GM13977 (cell line): Measurements from ENCODE around the gene MICU1.

Experiments
- DNase-seq: peaks from one replicate; pipeline ENCODE4 v3.0.0; 2012; ENCODE audit warnings: low spot score
- in situ Hi-C: fragments of 300-500 bp; cut with MboI; formaldehyde crosslinking; loops from one replicate; pipeline ENCODE4 v1.12.0; 2022; ENCODE audit warnings: low sequenced_read_pairs, low pct_unique_long_range_greater_than_20kb, mixed read lengths, inconsistent platforms; ENCODE audit not compliant: unreplicated experiment
- TF ChIP-seq, protein P1 (sequence below): IDR thresholded peaks from 2 replicates; pipeline ENCODE4 v1.5.1; 2012; ENCODE audit warnings: mild to moderate bottlenecking, control low read depth; ENCODE audit not compliant: insufficient read depth; ENCODE audit errors: extremely low read depth, missing control alignments

Gene MICU1

DNA sequence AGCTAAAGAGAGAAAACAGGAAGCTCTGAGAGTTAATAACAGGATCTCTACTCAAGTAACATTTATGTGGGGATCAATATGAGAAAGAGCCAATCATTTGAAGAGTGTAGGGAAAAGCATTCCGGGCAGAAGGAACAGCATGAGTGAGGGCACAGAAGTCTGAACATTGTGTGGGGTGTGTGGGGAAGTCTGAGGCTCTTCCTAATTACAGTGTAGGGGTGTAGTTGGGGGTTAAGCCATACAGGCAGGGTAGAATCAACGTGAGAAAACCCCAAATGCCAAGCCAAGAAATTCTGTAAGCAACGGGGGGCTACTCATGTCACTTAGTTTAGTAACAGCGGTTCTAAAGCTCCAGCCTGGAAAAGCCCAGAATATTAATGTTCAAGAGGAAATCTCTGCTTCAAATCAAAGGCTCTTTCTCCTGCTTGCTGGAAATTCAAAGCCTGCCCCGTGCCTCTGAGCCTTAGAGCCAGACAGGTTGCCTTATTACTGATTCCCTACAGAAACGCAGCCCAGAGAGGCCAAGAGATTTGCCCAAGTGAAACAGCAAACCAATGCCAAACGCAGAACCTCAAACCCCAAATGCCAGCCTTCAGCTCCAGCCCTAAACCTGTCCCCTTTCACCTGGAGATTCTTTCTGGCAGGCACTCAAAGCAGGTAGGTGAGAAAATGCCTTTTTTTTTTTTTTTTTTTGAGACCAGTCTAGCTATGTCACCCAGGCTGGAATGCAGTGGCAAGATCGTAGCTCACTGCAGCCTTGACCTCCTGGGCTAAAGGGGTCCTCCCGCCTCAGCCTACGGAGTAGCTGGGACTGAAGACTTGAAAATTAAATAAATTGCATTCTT, 307.2 kb downstream of the MICU1 start:
- no peak for DNase-seq
- TF ChIP-seq, protein P1, sequence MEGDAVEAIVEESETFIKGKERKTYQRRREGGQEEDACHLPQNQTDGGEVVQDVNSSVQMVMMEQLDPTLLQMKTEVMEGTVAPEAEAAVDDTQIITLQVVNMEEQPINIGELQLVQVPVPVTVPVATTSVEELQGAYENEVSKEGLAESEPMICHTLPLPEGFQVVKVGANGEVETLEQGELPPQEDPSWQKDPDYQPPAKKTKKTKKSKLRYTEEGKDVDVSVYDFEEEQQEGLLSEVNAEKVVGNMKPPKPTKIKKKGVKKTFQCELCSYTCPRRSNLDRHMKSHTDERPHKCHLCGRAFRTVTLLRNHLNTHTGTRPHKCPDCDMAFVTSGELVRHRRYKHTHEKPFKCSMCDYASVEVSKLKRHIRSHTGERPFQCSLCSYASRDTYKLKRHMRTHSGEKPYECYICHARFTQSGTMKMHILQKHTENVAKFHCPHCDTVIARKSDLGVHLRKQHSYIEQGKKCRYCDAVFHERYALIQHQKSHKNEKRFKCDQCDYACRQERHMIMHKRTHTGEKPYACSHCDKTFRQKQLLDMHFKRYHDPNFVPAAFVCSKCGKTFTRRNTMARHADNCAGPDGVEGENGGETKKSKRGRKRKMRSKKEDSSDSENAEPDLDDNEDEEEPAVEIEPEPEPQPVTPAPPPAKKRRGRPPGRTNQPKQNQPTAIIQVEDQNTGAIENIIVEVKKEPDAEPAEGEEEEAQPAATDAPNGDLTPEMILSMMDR, result no peak
- in situ Hi-C loops, result no loop called here
